Endothelial cell of umbilical vein (primary cell): ENCODE measurements around the gene FAM83C.

ENCODE experiments used
- EZH2 ChIP-seq: IDR thresholded peaks from 2 replicates; pipeline ENCODE4 v1.6.1; 2012; ENCODE audit warnings: borderline replicate concordance, low read depth, mild to moderate bottlenecking, moderate library complexity, low read length, inconsistent platforms; ENCODE audit not compliant: severe bottlenecking
- FOS ChIP-seq: IDR thresholded peaks from 2 replicates; pipeline ENCODE4 v1.6.1; 2011; ENCODE audit warnings: mild to moderate bottlenecking, low read length, moderate library complexity, borderline replicate concordance; ENCODE audit not compliant: insufficient read depth
- GATA2 ChIP-seq: IDR thresholded peaks from 2 replicates; pipeline ENCODE4 v1.7.0; 2011; ENCODE audit warnings: low read depth, mild to moderate bottlenecking, moderate library complexity, mixed read lengths, low read length; ENCODE audit not compliant: insufficient read length, insufficient read depth
- JUN ChIP-seq: IDR thresholded peaks from 2 replicates; pipeline ENCODE4 v1.6.1; 2011; ENCODE audit warnings: borderline replicate concordance, low read depth; ENCODE audit not compliant: insufficient read length, insufficient read depth
- MYC ChIP-seq: IDR thresholded peaks from one replicate; pipeline ENCODE4 v1.6.1; 2011; ENCODE audit warnings: mild to moderate bottlenecking, low read depth, low read length
- POLR2A ChIP-seq: IDR thresholded peaks from 2 replicates; pipeline ENCODE4 v1.6.1; 2012; ENCODE audit warnings: low read depth, mild to moderate bottlenecking, control low read depth, low read length
- POLR2AphosphoS5 ChIP-seq: IDR thresholded peaks from 2 replicates; pipeline ENCODE4 v1.6.1; 2012; ENCODE audit warnings: low read depth, mild to moderate bottlenecking, control low read depth, low read length, moderate library complexity; ENCODE audit not compliant: insufficient read depth
- TF ChIP-seq, protein P1 (sequence below): IDR thresholded peaks from 2 replicates; pipeline ENCODE4 v1.6.1; 2011; ENCODE audit not compliant: insufficient read depth, insufficient read length
- TF ChIP-seq, protein P2 (sequence below), 2 donors: IDR thresholded peaks; 1 replicate in 1 of 2; 2 replicates in 1 of 2; pipeline ENCODE4 v1.5.1; 2011; ENCODE audit warnings: low read length in 2 of 2, mild to moderate bottlenecking in 2 of 2, moderate library complexity in 2 of 2, control low read depth in 1 of 2, inconsistent platforms in 1 of 2, low read depth in 1 of 2; ENCODE audit not compliant: insufficient read depth in 1 of 2; ENCODE audit errors: extremely low read depth in 1 of 2

GRCh38 chr20:35287509-35288324 is 4.5 kb downstream of the FAM83C start:
- no peak for TF ChIP-seq EZH2
- TF ChIP-seq, protein P1, sequence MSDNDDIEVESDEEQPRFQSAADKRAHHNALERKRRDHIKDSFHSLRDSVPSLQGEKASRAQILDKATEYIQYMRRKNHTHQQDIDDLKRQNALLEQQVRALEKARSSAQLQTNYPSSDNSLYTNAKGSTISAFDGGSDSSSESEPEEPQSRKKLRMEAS = no peak
- TF ChIP-seq FOS = no peak
- TF ChIP-seq, protein P2, sequence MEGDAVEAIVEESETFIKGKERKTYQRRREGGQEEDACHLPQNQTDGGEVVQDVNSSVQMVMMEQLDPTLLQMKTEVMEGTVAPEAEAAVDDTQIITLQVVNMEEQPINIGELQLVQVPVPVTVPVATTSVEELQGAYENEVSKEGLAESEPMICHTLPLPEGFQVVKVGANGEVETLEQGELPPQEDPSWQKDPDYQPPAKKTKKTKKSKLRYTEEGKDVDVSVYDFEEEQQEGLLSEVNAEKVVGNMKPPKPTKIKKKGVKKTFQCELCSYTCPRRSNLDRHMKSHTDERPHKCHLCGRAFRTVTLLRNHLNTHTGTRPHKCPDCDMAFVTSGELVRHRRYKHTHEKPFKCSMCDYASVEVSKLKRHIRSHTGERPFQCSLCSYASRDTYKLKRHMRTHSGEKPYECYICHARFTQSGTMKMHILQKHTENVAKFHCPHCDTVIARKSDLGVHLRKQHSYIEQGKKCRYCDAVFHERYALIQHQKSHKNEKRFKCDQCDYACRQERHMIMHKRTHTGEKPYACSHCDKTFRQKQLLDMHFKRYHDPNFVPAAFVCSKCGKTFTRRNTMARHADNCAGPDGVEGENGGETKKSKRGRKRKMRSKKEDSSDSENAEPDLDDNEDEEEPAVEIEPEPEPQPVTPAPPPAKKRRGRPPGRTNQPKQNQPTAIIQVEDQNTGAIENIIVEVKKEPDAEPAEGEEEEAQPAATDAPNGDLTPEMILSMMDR (IDR thresholded peaks at IDR 0.05; ENCODE audit: extremely low read depth in 1 of 2, insufficient read depth in 1 of 2, low read depth in 1 of 2, low read length in 2 of 2) = no peak
- TF ChIP-seq POLR2A = no peak
- no peak for TF ChIP-seq JUN
- TF ChIP-seq MYC = no peak
- TF ChIP-seq POLR2AphosphoS5 = no peak
- no peak for TF ChIP-seq GATA2
